Neural progenitor cell (in vitro differentiated cells): Measurements from ENCODE around the gene LPAR6.

Experiments
- CTCF ChIP-seq: fragments of 200-600 bp; sonication (generic); IDR thresholded peaks from 2 replicates; pipeline ENCODE4 v1.5.1; 2017; ENCODE audit warnings: antibody characterized with exemption, mild to moderate bottlenecking
- EZH2phosphoT487 ChIP-seq: fragments of 200-600 bp; sonication (generic); IDR thresholded peaks from 2 replicates; pipeline ENCODE4 v1.6.1; 2017; ENCODE audit warnings: antibody characterized with exemption

GRCh38 chr13:48370815-48371214 is 42.1 kb downstream of the LPAR6 start:
- TF ChIP-seq CTCF: no peak
- no peak for TF ChIP-seq EZH2phosphoT487
